Stomach (tissue), 4 donors: ENCODE data around the gene BTBD2.

Experiments
- POLR2A ChIP-seq, 4 donors: fragments of 450-650 bp; IDR thresholded peaks; one replicate each; pipeline ENCODE4 v1.6.1; 2016; ENCODE audit warnings: antibody characterized with exemption in 4 of 4, control low read depth in 2 of 4, mild to moderate bottlenecking in 1 of 4, moderate library complexity in 1 of 4
- TF ChIP-seq, protein P1 (sequence below), 7 experiments: fragments of 450-650 bp in 4 of 7; fragments of 200-600 bp in 3 of 7; sonication (generic) in 3 of 7; IDR thresholded peaks; one replicate each; pipeline ENCODE4 v1.5.1; 2016 to 2019; ENCODE audit warnings: antibody characterized with exemption in 7 of 7, control low read depth in 2 of 7, mild to moderate bottlenecking in 1 of 7

DNA sequence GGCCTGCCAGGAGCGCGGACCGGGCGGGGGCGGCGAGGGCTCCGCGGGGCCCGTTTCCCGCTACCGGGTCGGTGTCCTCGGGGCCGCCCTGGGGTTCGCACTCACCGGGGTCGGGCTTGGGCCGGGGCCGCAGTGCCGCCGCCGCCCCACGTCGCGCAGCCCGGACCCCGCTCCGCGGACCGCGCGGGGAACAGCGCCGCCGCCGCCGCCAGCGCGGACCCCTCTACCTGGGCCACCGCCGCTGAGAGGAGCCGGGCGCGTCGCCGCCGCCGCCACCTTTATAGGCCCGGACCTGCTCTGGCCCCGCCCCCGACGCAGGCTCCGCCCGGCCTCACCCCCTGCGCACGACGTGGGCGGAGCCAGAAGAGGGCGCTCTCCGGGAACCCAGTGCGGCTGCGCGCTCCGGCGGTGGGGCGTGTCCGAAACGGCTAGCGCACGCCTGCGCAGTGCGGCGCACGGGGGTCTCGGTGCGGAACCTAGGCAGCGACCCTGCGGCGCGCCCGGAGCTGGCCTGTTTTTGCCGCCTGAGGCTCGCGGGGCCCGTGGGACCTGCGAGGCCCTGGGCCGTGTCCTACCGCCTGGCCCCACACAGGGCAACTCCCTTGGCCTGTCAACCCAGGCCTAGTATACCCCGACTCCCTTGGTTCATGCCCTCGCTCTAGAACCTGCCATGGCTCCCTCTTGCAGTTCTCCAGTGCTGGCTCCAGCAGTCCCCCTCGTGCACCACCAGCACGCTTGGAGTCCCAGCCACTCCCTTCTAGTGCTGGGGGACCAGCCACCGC lies 35.7 kb upstream of the BTBD2 start, which contains the start of gene MKNK2:
- TF ChIP-seq, protein P1, sequence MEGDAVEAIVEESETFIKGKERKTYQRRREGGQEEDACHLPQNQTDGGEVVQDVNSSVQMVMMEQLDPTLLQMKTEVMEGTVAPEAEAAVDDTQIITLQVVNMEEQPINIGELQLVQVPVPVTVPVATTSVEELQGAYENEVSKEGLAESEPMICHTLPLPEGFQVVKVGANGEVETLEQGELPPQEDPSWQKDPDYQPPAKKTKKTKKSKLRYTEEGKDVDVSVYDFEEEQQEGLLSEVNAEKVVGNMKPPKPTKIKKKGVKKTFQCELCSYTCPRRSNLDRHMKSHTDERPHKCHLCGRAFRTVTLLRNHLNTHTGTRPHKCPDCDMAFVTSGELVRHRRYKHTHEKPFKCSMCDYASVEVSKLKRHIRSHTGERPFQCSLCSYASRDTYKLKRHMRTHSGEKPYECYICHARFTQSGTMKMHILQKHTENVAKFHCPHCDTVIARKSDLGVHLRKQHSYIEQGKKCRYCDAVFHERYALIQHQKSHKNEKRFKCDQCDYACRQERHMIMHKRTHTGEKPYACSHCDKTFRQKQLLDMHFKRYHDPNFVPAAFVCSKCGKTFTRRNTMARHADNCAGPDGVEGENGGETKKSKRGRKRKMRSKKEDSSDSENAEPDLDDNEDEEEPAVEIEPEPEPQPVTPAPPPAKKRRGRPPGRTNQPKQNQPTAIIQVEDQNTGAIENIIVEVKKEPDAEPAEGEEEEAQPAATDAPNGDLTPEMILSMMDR (IDR thresholded peaks at IDR 0.05): peak in 4 of 7 experiments; percentile 39 to 80 (median 62)
- peak in 1 of 4 donors; percentile 21 for TF ChIP-seq POLR2A (IDR thresholded peaks at IDR 0.05)
